Right lobe of liver (tissue), 4 donors: ENCODE measurements around the gene NUBPL.

Experiments
- POLR2A ChIP-seq: fragments of 450-650 bp; IDR thresholded peaks from one replicate; pipeline ENCODE4 v1.6.1; 2017; ENCODE audit warnings: antibody characterized with exemption, mild to moderate bottlenecking
- TF ChIP-seq, protein P1 (sequence below), 4 donors: fragments of 200-600 bp in 3 of 4; fragments of 450-650 bp in 1 of 4; IDR thresholded peaks; one replicate each; pipeline versions ENCODE4 v1.5.1 to v1.8.0; 2016 to 2022; ENCODE audit warnings: antibody characterized with exemption in 4 of 4, mild to moderate bottlenecking in 2 of 4
- donor health status: DM: no; HTN: no; CAD: no.
- donor health status: DM: no; HTN: no; CAD: no.
- donor health status: DM: no; HTN: yes; CAD: no.

- TF ChIP-seq, protein P1, sequence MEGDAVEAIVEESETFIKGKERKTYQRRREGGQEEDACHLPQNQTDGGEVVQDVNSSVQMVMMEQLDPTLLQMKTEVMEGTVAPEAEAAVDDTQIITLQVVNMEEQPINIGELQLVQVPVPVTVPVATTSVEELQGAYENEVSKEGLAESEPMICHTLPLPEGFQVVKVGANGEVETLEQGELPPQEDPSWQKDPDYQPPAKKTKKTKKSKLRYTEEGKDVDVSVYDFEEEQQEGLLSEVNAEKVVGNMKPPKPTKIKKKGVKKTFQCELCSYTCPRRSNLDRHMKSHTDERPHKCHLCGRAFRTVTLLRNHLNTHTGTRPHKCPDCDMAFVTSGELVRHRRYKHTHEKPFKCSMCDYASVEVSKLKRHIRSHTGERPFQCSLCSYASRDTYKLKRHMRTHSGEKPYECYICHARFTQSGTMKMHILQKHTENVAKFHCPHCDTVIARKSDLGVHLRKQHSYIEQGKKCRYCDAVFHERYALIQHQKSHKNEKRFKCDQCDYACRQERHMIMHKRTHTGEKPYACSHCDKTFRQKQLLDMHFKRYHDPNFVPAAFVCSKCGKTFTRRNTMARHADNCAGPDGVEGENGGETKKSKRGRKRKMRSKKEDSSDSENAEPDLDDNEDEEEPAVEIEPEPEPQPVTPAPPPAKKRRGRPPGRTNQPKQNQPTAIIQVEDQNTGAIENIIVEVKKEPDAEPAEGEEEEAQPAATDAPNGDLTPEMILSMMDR (IDR thresholded peaks at IDR 0.05) = no peak
- TF ChIP-seq POLR2A = no peak
Observed at GRCh38 chr14:31819281-31819680, 258.1 kb downstream of the NUBPL start.
